ENCODE measurements around the gene POLR2L. TPM values are rescaled to one million over a fixed set of nuclear protein-coding genes. Genes with fewer than 3 reads are reported as not detected.

POLR2L gene
- polyA plus RNA-seq, 1 of the 3 experiments (the other 2 are of a cell fraction) = 540 TPM

- TF ChIP-seq, protein P1, sequence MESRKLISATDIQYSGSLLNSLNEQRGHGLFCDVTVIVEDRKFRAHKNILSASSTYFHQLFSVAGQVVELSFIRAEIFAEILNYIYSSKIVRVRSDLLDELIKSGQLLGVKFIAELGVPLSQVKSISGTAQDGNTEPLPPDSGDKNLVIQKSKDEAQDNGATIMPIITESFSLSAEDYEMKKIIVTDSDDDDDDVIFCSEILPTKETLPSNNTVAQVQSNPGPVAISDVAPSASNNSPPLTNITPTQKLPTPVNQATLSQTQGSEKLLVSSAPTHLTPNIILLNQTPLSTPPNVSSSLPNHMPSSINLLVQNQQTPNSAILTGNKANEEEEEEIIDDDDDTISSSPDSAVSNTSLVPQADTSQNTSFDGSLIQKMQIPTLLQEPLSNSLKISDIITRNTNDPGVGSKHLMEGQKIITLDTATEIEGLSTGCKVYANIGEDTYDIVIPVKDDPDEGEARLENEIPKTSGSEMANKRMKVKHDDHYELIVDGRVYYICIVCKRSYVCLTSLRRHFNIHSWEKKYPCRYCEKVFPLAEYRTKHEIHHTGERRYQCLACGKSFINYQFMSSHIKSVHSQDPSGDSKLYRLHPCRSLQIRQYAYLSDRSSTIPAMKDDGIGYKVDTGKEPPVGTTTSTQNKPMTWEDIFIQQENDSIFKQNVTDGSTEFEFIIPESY (IDR thresholded peaks at IDR 0.05; ENCODE audit: borderline replicate concordance, low read depth) = no peak
- peak; percentile 82; the same call in 1 of the 2 replicates for TF ChIP-seq FOXJ3 (CRISPR knock-in tag; IDR thresholded peaks at IDR 0.05)
- TF ChIP-seq JUND (IDR thresholded peaks at IDR 0.05) = no peak
- peak; percentile 38; the same call in 1 of the 2 replicates for TF ChIP-seq NRF1 (IDR thresholded peaks at IDR 0.05; ENCODE audit: low read depth, low read length)
- TF ChIP-seq, protein P2, sequence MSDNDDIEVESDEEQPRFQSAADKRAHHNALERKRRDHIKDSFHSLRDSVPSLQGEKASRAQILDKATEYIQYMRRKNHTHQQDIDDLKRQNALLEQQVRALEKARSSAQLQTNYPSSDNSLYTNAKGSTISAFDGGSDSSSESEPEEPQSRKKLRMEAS (IDR thresholded peaks at IDR 0.05; ENCODE audit: low read depth) = peak; percentile 92
- no peak for TF ChIP-seq EP300 (IDR thresholded peaks at IDR 0.05; ENCODE audit: borderline replicate concordance in 1 of 2, low read depth in 1 of 2, low read length in 1 of 2)
- no peak for TF ChIP-seq GATA2 (CRISPR knock-in tag; IDR thresholded peaks at IDR 0.05)
- TF ChIP-seq SIN3A (IDR thresholded peaks at IDR 0.05; ENCODE audit: borderline replicate concordance, low read depth, low read length) = peak; percentile 71; the same call in 1 of the 2 replicates
- TF ChIP-seq NFIC (IDR thresholded peaks at IDR 0.05; ENCODE audit: borderline replicate concordance) = no peak
- TF ChIP-seq RFX5 (IDR thresholded peaks at IDR 0.05; ENCODE audit: low read length) = no peak; the same call in 1 of the 2 replicates
- TF ChIP-seq YY1 (IDR thresholded peaks at IDR 0.05; ENCODE audit: low read depth) = peak; percentile 71; the same call in 1 of the 2 replicates
- TF ChIP-seq IRF3 (IDR thresholded peaks at IDR 0.05; ENCODE audit: low read depth, low read length) = no peak
- no peak for TF ChIP-seq TEAD4 (IDR thresholded peaks at IDR 0.05; ENCODE audit: borderline replicate concordance, insufficient read depth)
- no peak for TF ChIP-seq MEF2A (IDR thresholded peaks at IDR 0.05; ENCODE audit: borderline replicate concordance, low read depth)
- no peak for TF ChIP-seq TCF12 (IDR thresholded peaks at IDR 0.05)
- TF ChIP-seq EZH2phosphoT487 (IDR thresholded peaks at IDR 0.05; ENCODE audit: borderline replicate concordance, low read depth) = no peak
- no peak for TF ChIP-seq SMC3 (IDR thresholded peaks at IDR 0.05; ENCODE audit: low read depth, low read length)
- peak; percentile 96 for TF ChIP-seq ELF1 (IDR thresholded peaks at IDR 0.05)
- no peak for TF ChIP-seq FOSL2 (IDR thresholded peaks at IDR 0.05; ENCODE audit: borderline replicate concordance, low read depth)
- TF ChIP-seq, protein P3, sequence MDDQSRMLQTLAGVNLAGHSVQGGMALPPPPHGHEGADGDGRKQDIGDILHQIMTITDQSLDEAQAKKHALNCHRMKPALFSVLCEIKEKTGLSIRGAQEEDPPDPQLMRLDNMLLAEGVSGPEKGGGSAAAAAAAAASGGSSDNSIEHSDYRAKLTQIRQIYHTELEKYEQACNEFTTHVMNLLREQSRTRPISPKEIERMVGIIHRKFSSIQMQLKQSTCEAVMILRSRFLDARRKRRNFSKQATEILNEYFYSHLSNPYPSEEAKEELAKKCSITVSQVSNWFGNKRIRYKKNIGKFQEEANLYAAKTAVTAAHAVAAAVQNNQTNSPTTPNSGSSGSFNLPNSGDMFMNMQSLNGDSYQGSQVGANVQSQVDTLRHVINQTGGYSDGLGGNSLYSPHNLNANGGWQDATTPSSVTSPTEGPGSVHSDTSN (IDR thresholded peaks at IDR 0.05) = no peak
- no peak for TF ChIP-seq RAD21 (IDR thresholded peaks at IDR 0.05; ENCODE audit: low read length)
- peak; percentile 87 for TF ChIP-seq CHD2 (IDR thresholded peaks at IDR 0.05; ENCODE audit: low read length, partially characterized antibody)
- no peak for TF ChIP-seq USF2 (IDR thresholded peaks at IDR 0.05; ENCODE audit: borderline replicate concordance, low read depth, low read length)
- TF ChIP-seq TAF1 (IDR thresholded peaks at IDR 0.05; ENCODE audit: borderline replicate concordance, low read depth, low read length) = peak; percentile 93
- TF ChIP-seq MXI1 (IDR thresholded peaks at IDR 0.05; ENCODE audit: low read depth, low read length) = peak; percentile 85
- TF ChIP-seq, protein P4, sequence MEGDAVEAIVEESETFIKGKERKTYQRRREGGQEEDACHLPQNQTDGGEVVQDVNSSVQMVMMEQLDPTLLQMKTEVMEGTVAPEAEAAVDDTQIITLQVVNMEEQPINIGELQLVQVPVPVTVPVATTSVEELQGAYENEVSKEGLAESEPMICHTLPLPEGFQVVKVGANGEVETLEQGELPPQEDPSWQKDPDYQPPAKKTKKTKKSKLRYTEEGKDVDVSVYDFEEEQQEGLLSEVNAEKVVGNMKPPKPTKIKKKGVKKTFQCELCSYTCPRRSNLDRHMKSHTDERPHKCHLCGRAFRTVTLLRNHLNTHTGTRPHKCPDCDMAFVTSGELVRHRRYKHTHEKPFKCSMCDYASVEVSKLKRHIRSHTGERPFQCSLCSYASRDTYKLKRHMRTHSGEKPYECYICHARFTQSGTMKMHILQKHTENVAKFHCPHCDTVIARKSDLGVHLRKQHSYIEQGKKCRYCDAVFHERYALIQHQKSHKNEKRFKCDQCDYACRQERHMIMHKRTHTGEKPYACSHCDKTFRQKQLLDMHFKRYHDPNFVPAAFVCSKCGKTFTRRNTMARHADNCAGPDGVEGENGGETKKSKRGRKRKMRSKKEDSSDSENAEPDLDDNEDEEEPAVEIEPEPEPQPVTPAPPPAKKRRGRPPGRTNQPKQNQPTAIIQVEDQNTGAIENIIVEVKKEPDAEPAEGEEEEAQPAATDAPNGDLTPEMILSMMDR (IDR thresholded peaks at IDR 0.05) = no peak
- peak; percentile 90 for TF ChIP-seq GABPA (IDR thresholded peaks at IDR 0.05; ENCODE audit: low read depth)
- peak; percentile 91 for TF ChIP-seq POLR2AphosphoS5 (IDR thresholded peaks at IDR 0.05; ENCODE audit: low read depth, low read length)
These were observed 32.9 kb downstream of the POLR2L start, which contains the start of gene RPLP2 (continued) for GRCh38 chr11:809287-810039.

Data from SK-N-SH (cell line).